HG03558 (cell line): ENCODE results near the gene UROS.

ENCODE experiments used
- ATAC-seq: cut with Tn5 transposase; IDR thresholded peaks from one replicate; pipeline ENCODE4 v1.9.1; 2021; ENCODE audit warnings: moderate number of reproducible peaks; ENCODE audit not compliant: unreplicated experiment; ENCODE audit errors: extremely low read depth

The UROS gene

DNA sequence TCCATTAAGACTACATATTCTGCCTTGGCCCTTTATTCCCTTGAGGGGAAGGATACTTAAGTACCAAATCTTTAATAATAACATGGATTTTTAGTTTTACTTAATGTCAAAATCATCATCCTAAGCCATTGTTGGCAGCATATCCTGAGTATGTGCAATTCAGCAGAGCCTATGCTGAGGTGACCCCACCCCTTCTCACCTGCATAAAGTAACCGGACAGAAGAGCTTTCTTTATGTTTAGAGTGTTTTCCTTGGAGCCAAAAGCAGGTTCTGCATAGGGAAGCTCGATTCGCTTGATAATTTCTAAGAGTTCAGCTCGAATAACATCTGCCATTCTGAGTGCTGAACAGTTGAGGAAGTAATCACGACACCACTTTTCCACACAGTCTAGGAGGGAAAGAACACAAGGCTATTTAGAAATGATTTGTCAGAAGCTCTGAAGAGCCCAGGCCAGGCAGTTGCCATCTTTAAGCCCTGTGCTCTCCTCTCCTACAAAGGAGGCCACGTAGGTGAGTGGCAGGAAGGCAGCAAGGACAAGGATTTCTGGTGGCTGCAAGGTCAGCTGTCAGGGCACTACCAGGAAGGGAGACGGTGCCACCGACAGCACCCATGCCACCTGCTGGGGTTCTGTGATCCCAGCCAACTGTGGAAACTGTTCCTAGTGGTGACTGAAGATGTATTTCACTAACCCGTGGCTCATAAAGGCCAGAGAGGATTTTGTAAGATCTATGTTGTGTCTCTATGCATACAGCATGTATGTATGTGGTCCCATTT lies 15.9 kb upstream of the UROS start:
- ATAC-seq, result no peak

GRCh38 chr10:125836746-125837145 lies 13.7 kb upstream of the UROS start:
- ATAC-seq, result no peak

DNA sequence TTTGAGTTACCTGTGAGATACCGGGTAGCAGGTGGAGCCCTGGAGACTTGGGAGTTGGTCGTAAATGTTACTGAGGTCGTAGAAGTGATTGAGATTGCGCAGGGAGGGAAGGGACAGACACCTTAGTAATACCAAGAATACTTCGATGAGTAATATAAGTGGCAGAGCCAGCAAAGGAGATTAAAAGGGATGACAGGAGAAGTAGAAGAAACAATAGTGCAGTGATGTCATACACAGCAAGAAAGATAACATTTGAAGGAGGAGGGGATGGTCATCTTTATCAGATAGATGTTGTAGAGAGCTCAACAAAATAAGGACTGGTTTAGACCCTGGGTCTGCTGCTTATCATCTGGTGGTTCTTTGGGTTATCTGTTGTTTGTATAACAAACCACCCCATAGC lies 5.3 kb upstream of the UROS start:
- no peak for ATAC-seq

DNA sequence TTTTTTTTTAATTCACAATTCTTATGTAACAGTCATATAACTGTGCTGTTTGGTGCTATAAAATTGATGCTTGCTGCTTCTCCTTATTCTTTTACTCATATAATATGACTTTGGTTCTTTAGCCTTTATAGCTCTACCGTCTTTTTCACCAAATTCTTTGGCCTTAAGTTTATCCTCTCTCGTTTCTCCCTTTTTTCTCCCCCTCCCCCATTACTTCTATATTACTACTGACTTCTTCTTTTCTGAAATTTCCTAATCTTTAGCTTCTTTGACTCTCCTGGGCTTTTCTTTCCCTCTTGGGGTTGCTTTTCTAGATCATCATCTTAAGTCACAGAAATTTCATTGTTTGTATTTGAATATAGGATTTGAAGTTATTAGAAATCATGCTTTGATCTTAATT lies 4.1 kb upstream of the UROS start:
- ATAC-seq, result no peak

DNA sequence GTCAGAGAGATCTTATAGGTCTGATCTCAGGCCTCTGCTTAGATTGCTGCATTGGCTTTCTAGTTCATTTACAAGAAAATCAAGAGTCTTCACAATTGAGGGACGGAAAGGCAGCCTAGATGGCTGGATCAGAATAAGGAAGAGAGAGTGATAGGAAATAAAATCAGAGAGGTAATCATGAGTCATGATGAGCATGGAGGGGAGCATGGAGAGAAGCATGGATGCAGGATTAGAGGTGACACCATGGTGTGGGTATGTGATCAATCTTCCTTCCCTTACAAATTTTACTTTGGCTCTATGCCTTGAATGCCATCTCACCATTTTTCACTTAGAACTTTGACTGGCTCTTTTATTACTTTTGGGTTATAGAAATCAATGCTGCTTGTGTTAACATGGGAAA lies 1.7 kb upstream of the UROS start:
- ATAC-seq, result no peak

DNA sequence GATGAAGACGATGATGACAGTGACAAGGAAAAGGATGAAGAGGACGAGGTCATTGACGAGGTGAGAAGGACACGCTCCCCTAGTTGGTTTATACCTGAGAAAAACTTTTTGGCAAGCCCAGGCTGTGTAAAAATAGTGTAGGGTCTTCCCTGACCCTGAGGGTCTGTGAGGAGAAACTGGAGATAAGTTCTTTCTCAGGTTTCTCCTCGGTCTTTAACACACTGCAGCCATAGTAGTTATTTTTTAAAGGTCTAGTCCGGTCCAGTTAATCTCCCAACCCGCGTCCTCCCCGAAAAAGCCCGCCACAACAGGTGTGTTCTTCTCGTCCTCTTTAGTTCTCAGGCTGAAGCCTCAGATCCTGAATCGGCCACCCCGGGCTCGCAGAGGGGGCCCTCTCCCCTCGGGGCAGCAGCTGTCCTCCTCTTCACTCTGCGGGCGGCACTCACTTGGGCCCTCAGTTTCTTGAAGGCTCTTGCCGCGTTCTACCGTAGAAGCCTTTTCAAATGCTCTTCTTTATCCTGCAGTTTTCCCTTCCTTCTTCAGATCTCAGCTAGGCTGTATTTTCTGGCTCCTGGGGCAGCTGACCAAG lies 699 bp upstream of the UROS start:
- no peak for ATAC-seq

DNA sequence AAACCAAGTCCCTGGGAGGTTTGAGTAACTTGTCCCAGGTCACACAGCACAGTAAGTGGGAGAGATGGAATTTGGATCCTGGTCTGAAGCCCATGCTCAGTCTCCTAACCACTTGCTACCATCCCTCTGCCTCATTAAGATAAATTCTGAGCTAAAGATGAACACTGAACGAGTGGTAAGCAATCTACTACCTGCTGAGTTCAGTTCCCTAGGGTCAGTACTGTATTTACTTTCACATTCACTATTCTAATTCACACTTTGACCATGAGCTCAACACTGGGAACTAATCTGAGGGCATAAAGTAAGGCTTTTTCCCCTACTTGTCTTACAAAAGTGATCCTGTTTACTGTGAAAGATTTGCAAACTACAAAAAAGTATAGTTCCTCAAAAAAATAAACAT lies 2.4 kb downstream of the UROS start:
- ATAC-seq, result no peak

GRCh38 chr10:125817337-125817946 lies 5.6 kb downstream of the UROS start:
- ATAC-seq, result no peak

DNA sequence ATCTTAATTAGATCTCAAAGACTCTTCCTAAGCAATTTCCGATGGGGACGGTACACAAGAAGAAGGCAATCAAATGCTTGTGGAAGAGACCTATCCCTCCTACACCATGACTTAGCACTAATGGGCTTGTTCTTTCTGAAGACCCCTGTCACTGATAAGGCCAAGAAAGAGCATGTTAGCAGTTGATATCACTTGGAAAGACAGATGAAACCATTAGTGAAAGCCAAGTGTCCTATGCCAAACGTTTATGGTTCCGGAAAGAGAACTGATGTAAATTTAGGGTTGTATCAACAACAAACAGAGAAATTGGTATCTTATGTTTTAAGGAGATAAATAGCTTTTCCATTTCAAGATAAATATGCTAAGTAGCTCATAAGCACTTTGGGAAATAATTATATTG lies 6.5 kb downstream of the UROS start:
- ATAC-seq, result no peak

DNA sequence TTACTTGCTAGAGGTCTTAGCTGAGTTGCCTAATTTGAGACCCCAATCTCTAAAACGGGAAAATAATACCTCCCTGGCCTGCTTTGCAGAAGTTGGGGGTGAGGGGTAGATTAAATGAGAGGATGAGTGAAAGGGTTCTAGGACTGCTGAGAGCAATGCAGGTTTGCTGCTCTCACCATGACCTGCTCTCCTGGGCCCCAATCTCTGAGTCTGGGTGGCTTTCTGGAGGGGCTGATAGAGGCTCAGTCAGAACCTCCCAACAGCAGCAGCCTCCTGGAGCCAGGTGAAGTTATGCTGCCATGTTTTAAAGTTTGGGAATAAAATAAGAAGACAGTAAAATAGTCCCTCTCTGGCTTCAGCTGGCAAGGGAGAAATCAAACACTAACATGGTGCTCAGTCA lies 7.3 kb downstream of the UROS start:
- no peak for ATAC-seq

- no peak for ATAC-seq
Observed at GRCh38 chr10:125812128-125812750, 10.8 kb downstream of the UROS start.

- ATAC-seq, result no peak
Observed at GRCh38 chr10:125811251-125811650, 11.8 kb downstream of the UROS start.

- ATAC-seq, result no peak
Observed at GRCh38 chr10:125808047-125808446, 15.0 kb downstream of the UROS start.

DNA sequence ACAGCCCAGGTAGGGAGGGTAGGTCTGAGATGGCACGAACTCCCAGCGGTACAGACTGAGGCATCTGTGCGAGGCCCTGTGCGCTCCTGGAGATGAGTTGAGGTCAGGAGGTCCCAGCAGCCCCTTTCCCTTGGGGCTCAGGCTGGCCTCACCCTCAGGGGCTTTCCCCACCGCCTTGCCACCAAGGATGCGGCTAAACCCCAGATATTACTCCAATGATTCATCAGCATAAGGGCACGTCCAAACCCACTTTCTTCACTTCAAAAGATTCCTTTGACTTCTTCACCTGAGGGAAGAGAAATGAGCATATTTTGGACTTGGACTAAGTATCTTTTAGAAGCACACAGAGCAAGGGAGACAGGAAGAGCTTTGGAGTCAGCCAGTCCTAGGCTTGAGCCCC lies 20.3 kb downstream of the UROS start:
- ATAC-seq, result no peak

- ATAC-seq, result no peak
Observed at GRCh38 chr10:125802131-125802530, 20.9 kb downstream of the UROS start.

GRCh38 chr10:125801574-125801973 lies 21.5 kb downstream of the UROS start:
- no peak for ATAC-seq

DNA sequence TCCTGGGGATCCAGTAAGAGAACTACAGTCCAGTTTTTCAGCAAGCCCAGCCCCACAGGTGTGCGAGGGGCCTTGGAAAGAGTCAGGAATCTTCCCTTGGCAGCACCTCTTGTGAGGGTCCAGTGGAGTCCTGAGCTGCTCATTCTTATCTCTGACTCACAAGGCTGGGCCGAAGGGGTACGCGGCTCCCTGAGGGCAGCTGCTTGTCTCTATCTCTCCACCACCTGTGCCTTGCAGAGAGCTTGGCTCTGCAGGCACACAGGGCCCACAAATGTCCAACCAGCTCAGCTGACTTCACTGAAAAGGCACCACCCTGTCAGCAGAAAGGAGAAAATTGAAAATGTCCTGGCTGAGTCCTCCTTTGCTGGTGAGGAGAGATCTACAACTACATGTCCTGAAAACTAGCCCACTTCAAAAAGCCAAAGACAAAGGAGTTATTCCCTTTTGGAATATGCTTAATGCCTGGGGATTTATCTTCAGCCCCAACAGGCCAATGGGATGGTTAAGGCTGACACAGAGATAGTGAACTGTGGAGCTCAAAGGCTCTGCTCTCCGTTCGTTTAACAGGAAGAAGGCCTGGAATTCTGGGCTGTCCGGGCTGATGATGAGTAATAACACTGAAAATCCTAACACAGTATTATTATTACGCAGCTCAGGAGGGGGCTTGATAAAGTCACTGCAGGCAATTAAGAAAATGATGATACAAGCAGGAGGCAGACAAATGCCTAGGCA lies 23.4 kb downstream of the UROS start:
- no peak for ATAC-seq

DNA sequence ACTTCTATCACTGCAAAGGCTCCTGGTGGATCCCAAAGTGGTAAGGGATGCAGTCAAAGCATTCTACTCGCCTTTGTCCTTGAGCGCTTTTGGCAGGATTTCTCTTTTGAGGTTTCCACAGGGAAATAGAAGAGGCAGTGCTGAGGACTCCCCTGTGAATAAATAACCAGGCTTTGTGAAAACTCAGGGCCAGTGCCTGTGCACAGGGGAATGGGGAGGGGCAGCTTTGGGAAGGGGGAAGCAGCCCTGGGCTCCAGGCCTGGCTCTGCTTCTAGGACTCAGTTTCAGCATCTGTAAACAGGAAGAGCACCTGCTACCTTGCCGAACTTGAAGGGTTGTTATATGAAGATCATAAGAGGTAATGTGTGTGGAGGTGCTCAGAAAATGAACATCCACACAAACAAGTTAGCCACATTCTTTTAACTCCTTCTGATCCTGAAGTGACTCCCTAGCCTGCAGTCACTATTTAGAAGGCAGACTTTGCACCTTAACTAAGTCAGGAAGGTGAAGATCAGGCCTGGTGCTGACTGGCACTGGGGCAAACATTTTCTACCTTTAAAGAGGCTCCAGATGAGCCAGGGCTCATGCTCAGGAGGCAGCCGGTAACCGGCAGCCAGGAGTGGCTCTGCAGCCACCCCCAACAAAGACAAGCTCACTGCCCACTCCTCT lies 24.9 kb downstream of the UROS start:
- no peak for ATAC-seq

DNA sequence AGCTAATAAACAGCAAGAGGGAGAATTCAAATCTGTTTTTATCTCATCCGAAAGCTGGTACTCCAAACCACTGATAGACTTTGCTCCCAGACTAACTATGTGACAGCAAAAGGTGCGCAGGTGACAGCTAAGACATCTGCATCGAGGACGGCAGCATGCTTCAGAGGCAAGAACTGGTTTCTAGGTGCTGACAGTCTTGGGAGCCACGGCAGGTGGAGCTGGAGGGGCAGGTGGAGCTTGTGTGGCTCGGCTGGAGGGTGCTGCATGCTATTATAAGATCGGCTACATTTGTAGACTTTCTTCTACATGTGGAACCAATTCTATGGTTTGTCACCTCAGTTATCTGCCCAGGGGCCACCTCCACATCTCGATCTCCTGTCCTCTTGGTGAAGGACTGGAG lies 25.6 kb downstream of the UROS start:
- ATAC-seq, result no peak

DNA sequence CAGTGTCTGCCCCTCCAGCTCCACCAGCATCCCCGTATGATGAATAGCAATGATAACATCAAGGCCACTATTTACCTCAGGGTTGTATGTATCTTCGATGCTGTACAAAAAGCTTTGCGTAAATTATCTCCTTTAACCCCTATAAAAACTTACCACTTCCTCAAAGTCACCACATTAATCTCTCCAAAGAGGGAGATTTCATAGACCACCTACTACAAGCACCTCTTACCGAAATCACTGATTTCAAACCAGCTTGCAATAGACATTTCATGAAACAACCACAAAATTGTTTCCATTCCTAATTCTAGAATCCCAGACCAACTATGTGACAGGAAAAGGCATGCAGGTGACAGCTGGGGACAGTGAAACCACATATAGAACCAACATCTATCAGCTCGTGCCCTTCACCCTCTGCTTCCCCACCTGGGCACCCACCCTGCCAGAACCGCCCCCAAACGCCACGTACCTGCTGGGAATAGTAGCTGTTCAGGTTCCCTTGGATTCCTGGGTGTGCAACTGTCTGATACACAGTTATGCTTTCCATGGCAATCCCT lies 27.3 kb downstream of the UROS start:
- no peak for ATAC-seq
